HCT116 (cell line): ENCODE data around the gene CRISPLD2. TPM values are rescaled to one million over a fixed set of nuclear protein-coding genes. Genes with fewer than 3 reads are reported as not detected.

ENCODE experiments used
- ATAC-seq: fragments of 200-7000 bp; cut with Tn5 transposase; 2 replicates; pipeline ENCODE4 v1.9.1; 2020; ENCODE audit warnings: mild to moderate bottlenecking, moderate library complexity
- BruUV-seq: library from RNA; stranded (reverse); fragments of 400-500 nt; replicated peaks from 2 replicates; lab custom pipeline; 2021; lab: Mats Ljungman, UMichigan
- CTCF ChIA-PET: fragments of 300-600 bp; sonication (Branson Sonifier 250); formaldehyde crosslinking; loops from one replicate; lab custom pipeline; 2021; ENCODE audit warnings: antibody characterized with exemption; lab: Charles Lee
- POLR2A ChIA-PET: fragments of 300-600, 350-600 bp; sonication (Branson Sonifier 250); formaldehyde crosslinking; loops from one replicate; lab custom pipeline; 2021; ENCODE audit warnings: antibody characterized with exemption; lab: Charles Lee
- RAD21 ChIA-PET, 2 experiments: fragments of 300-600 bp; sonication (Branson Sonifier 250); formaldehyde crosslinking; loops; one replicate each; lab custom pipeline; 2023; ENCODE audit warnings: low total read pairs in 2 of 2; ENCODE audit not compliant: uncharacterized antibody in 2 of 2, unreplicated experiment in 2 of 2, low non-redundant PET in 1 of 2; lab: Charles Lee
- DNase-seq: peaks from one replicate; pipeline ENCODE4 v3.0.0-alpha.2; 2010; ENCODE audit warnings: low read depth, low spot score
- H2AFZ ChIP-seq: fragments of 200-600 bp; shearing (Covaris generic), sonication (generic); 2 replicates; pipeline ENCODE4 v1.6.1; 2017; ENCODE audit warnings: low read depth, mixed run types, mixed read lengths, antibody characterized with exemption, low read length; ENCODE audit not compliant: poor library complexity, severe bottlenecking
- H3K27ac ChIP-seq: 2 replicates; pipeline ENCODE4 v1.5.1; 2012; ENCODE audit warnings: low read depth, low read length
- H3K27me3 ChIP-seq: fragments of 200-600 bp; sonication (generic); 2 replicates; pipeline ENCODE4 v1.6.1; 2016; ENCODE audit warnings: mixed run types, low read length, mixed read lengths; ENCODE audit not compliant: insufficient read depth
- H3K36me3 ChIP-seq, 2 experiments: fragments of 200-500 bp in 1 of 2; fragments of 200-600 bp in 1 of 2; sonication (Bioruptor generic) in 1 of 2; sonication (generic) in 1 of 2; 2 replicates each; pipeline versions ENCODE4 v1.5.1 to v1.6.1; 2014 to 2016; ENCODE audit warnings: low read length in 2 of 2, inconsistent platforms in 1 of 2, mixed read lengths in 1 of 2, mixed run types in 1 of 2; ENCODE audit not compliant: insufficient read depth in 2 of 2, control insufficient read depth in 1 of 2
- H3K4me1 ChIP-seq, 2 experiments: fragments of 200-600 bp in 1 of 2; sonication (generic) in 1 of 2; 2 replicates each; pipeline versions ENCODE4 v1.5.1 to v1.6.1; 2012 to 2017; ENCODE audit warnings: low read length in 2 of 2, inconsistent platforms in 1 of 2, mild to moderate bottlenecking in 1 of 2, mixed read lengths in 1 of 2, mixed run types in 1 of 2, moderate library complexity in 1 of 2; ENCODE audit not compliant: insufficient read depth in 2 of 2, control insufficient read depth in 1 of 2
- H3K4me2 ChIP-seq: fragments of 200-600 bp; sonication (generic); 2 replicates; pipeline ENCODE4 v1.6.1; 2017; ENCODE audit warnings: mixed run types, low read length, mixed read lengths
- H3K4me3 ChIP-seq, 2 experiments: fragments of 200-600 bp in 1 of 2; sonication (generic) in 1 of 2; replicated peaks in 1 of 2; 2 replicates each; pipeline ENCODE4 v1.5.1; 2011 to 2016; ENCODE audit warnings: low read length in 2 of 2, control low read depth in 1 of 2, low read depth in 1 of 2, mild to moderate bottlenecking in 1 of 2, mixed read lengths in 1 of 2, mixed run types in 1 of 2
- H3K79me2 ChIP-seq: fragments of 200-600 bp; sonication (generic); 2 replicates; pipeline ENCODE4 v1.6.1; 2017; ENCODE audit warnings: mild to moderate bottlenecking, mixed run types, low read length, moderate library complexity, mixed read lengths; ENCODE audit not compliant: insufficient read depth
- H3K9ac ChIP-seq: fragments of 200-600 bp; sonication (generic); 2 replicates; pipeline ENCODE4 v1.6.1; 2016; ENCODE audit warnings: low read length, mixed read lengths
- H3K9me2 ChIP-seq: fragments of 200-600 bp; sonication (generic), shearing (Covaris generic); 2 replicates; pipeline ENCODE4 v1.6.1; 2017; ENCODE audit warnings: mixed run types, mild to moderate bottlenecking, moderate library complexity; ENCODE audit not compliant: insufficient read depth
- H3K9me3 ChIP-seq, 2 experiments: fragments of 200-500 bp in 1 of 2; fragments of 200-600 bp in 1 of 2; sonication (Bioruptor generic) in 1 of 2; sonication (generic) in 1 of 2; 2 replicates each; pipeline ENCODE4 v1.6.1; 2014 to 2017; ENCODE audit warnings: low read length in 2 of 2, mixed read lengths in 2 of 2, inconsistent platforms in 1 of 2, low read depth in 1 of 2, mild to moderate bottlenecking in 1 of 2, mixed run types in 1 of 2, moderate library complexity in 1 of 2; ENCODE audit not compliant: control insufficient read depth in 1 of 2, insufficient read depth in 1 of 2
- H4K20me1 ChIP-seq: fragments of 200-600 bp; sonication (generic), shearing (Covaris generic); 2 replicates; pipeline ENCODE4 v1.6.1; 2017; ENCODE audit warnings: mixed run types, mild to moderate bottlenecking, moderate library complexity; ENCODE audit not compliant: insufficient read depth
- CEBPB ChIP-seq: IDR thresholded peaks from 2 replicates; pipeline ENCODE4 v1.6.1; 2012; ENCODE audit warnings: low read depth
- CTCF ChIP-seq, 3 experiments: fragments of 200-600 bp in 1 of 3; sonication (generic) in 1 of 3; IDR thresholded peaks in 2 of 3; conservative IDR thresholded peaks in 1 of 3; 2 replicates each; pipeline ENCODE4 v1.5.1; 2012 to 2017; ENCODE audit warnings: low read depth in 2 of 3, low read length in 2 of 3, antibody characterized with exemption in 1 of 3, borderline replicate concordance in 1 of 3, control low read depth in 1 of 3, mild to moderate bottlenecking in 1 of 3, mixed read lengths in 1 of 3, mixed run types in 1 of 3, moderate library complexity in 1 of 3; ENCODE audit not compliant: insufficient read depth in 1 of 3
- EGR1 ChIP-seq: IDR thresholded peaks from 2 replicates; pipeline ENCODE4 v1.6.1; 2012; ENCODE audit warnings: low read depth
- ELF1 ChIP-seq: IDR thresholded peaks from 2 replicates; pipeline ENCODE4 v1.6.1; 2012; ENCODE audit warnings: low read depth, borderline replicate concordance
- EZH2phosphoT487 ChIP-seq: fragments of 200-600 bp; IDR thresholded peaks from 2 replicates; pipeline ENCODE4 v1.6.1; 2018; ENCODE audit warnings: antibody characterized with exemption, borderline replicate concordance
- MAX ChIP-seq: IDR thresholded peaks from 2 replicates; pipeline ENCODE4 v1.6.1; 2012
- POLR2A ChIP-seq: IDR thresholded peaks from 2 replicates; pipeline ENCODE4 v1.7.0; 2011; ENCODE audit warnings: borderline replicate concordance; ENCODE audit not compliant: insufficient read depth, insufficient read length; ENCODE audit errors: extremely low read depth
- RAD21 ChIP-seq: IDR thresholded peaks from 2 replicates; pipeline ENCODE4 v1.6.1; 2012; ENCODE audit warnings: low read depth, mild to moderate bottlenecking
- SIN3A ChIP-seq: IDR thresholded peaks from 2 replicates; pipeline ENCODE4 v1.6.1; 2012; ENCODE audit warnings: low read depth
- SP1 ChIP-seq: IDR thresholded peaks from 2 replicates; pipeline ENCODE4 v1.6.1; 2012; ENCODE audit warnings: low read depth
- SRF ChIP-seq: IDR thresholded peaks from 2 replicates; pipeline ENCODE4 v1.6.1; 2012; ENCODE audit warnings: low read depth
- ZBTB33 ChIP-seq: IDR thresholded peaks from 2 replicates; pipeline ENCODE4 v1.6.1; 2011; ENCODE audit warnings: mild to moderate bottlenecking, low read length, moderate library complexity; ENCODE audit not compliant: insufficient replicate concordance; ENCODE audit errors: extremely low read depth
- intact Hi-C: fragments of 100-400 bp; cut with micrococcal nuclease; formaldehyde crosslinking; loops from 2 replicates; pipeline ENCODE4 v1.10.0; 2022
- total RNA-seq: library from RNA; stranded (reverse); gene quantifications from one replicate; pipeline ENCODE4 v1.2.1, GENCODE V29; 2021; ENCODE audit not compliant: unreplicated experiment

The CRISPLD2 gene
- total RNA-seq, 1 experiment from 2014 or later, result 4.6 TPM

GRCh38 chr16:84861671-84862070, 41.9 kb downstream of the CRISPLD2 start:
- intact Hi-C loops, result no loop called here

GRCh38 chr16:84862804-84863480, 43.2 kb downstream of the CRISPLD2 start:
- no peak overlapping the region for H3K9ac ChIP-seq
- no peak for ATAC-seq
- H3K27me3 ChIP-seq, result no peaks in the 10 kb centered on the region
- H4K20me1 ChIP-seq, result no peaks in the 10 kb centered on the region
- H3K27ac ChIP-seq, result no peak overlapping the region
- H2AFZ ChIP-seq, result no peak overlapping the region
- H3K4me1 ChIP-seq, result no peaks in the 10 kb centered on the region
- BruUV-seq, result no TSS peak
- no peaks in the 10 kb centered on the region for H3K9me2 ChIP-seq
- no peaks in the 10 kb centered on the region for H3K79me2 ChIP-seq
- H3K36me3 ChIP-seq, result no peaks in the 10 kb centered on the region
- no peak overlapping the region for H3K4me2 ChIP-seq
- ChIA-PET CTCF (no interaction called here), RAD21 (no interaction called here), POLR2A (no interaction called here)
- H3K9me3 ChIP-seq, result peaks cover 0 to 10% of the 10 kb centered on the region in 2 experiments; a peak in 2 of 4 replicates
- intact Hi-C loops, result no loop called here
- no peak overlapping the region for H3K4me3 ChIP-seq
- DNase-seq, result no peak
- TF ChIP-seq ZBTB33 (no peak), CEBPB (no peak), MAX (no peak), EZH2phosphoT487 (no peak), CTCF (IDR thresholded peaks at IDR 0.05 in 2 of 3, conservative IDR thresholded peaks at IDR 0.05 in 1 of 3; ENCODE audit: borderline replicate concordance in 1 of 3, insufficient read depth in 1 of 3, low read depth in 2 of 3, low read length in 2 of 3) (no peak)

More at GRCh38 chr16:84861671-84862070, 41.9 kb downstream of the CRISPLD2 start:
- ChIA-PET POLR2A (no interaction called here), CTCF (no interaction called here), RAD21 (no interaction called here)
- ATAC-seq (no peak), DNase-seq (no peak)
- no peak overlapping the region for H3K4me2 ChIP-seq
- BruUV-seq, result no TSS peak
- H3K27ac ChIP-seq, result no peak overlapping the region
- H3K36me3 ChIP-seq, result no peaks in the 10 kb centered on the region
- H3K4me3 ChIP-seq, result no peak overlapping the region
- no peaks in the 10 kb centered on the region for H3K9me2 ChIP-seq
- H3K27me3 ChIP-seq, result no peaks in the 10 kb centered on the region
- H4K20me1 ChIP-seq, result no peaks in the 10 kb centered on the region
- H3K9ac ChIP-seq, result no peak overlapping the region
- TF ChIP-seq POLR2A (no peak), ELF1 (no peak), EGR1 (no peak), SRF (no peak), SP1 (no peak), MAX (no peak), CEBPB (no peak), RAD21 (no peak), SIN3A (no peak)
- no peak overlapping the region for H2AFZ ChIP-seq
- H3K79me2 ChIP-seq, result no peaks in the 10 kb centered on the region
- H3K4me1 ChIP-seq, result no peaks in the 10 kb centered on the region
- H3K9me3 ChIP-seq, result peaks cover 0 to 10% of the 10 kb centered on the region in 2 experiments; a peak in 2 of 4 replicates
